SIG-M5 treated with dmso at 0.1 percent for 504 hours (cell line): ENCODE measurements around the gene DUSP15.

Source experiments
- DNase-seq: peaks from one replicate; lab custom pipeline; 2025; ENCODE audit not compliant: unreplicated experiment; lab: John Stamatoyannopoulos, UW

DUSP15 gene

GRCh38 chr20:31869942-31870725 is at the start of gene DUSP15, which contains the start of gene TTLL9:
TSS of gene DUSP15 (minus strand) at chr20:31870527. CDS start at chr20:31870337, 190 bp downstream.
TSS of gene TTLL9 (plus strand) at chr20:31870634. CDS start at chr20:31871127, 493 bp downstream.
- no peak for DNase-seq

- DNase-seq: no peak
Observed at GRCh38 chr20:31919410-31920155, 49.3 kb upstream of the DUSP15 start.

- DNase-seq: no peak
Observed at GRCh38 chr20:31918466-31919105, 48.3 kb upstream of the DUSP15 start.

- peak; percentile 20 for DNase-seq
Observed at GRCh38 chr20:31917962-31918412, 47.7 kb upstream of the DUSP15 start.

- DNase-seq: no peak
Observed at GRCh38 chr20:31916708-31917107, 46.4 kb upstream of the DUSP15 start.

DNA sequence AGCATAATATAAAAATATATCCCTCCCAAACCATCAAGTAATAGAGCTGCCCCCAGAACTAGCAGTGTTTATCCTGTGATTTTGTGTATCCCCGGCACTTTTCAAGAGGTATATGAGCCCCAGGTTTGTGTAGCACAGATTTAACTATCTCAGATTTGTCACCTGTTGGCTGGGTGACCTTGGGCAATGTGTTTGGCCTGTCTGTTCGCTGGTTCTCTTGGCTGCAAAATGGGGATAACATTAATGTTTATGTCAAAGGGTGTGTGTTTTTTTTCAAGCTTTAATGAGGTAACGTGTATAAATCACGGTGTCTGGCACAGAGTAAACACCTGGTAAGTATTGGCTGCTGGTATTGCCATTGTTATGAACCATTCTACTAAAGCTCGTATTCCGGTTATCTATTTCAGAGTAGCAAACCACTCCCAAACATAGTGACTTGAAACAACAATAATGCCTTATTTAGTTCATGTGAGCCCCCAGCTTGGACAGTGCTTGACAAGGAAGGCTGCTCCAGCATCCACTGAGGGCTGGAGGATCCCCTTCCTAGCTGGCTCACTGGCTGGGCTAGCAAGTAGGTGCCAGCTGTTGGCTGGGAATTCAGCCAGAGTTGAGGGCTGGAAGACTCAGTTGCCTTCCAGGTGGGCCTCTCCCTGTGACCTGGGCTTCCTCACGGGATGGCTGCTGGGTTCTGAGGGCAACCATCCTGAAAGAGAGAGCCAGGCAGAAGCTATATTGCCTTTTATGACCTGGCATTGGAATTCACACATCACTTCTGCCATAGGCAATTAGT is 45.4 kb upstream of the DUSP15 start:
- no peak for DNase-seq

GRCh38 chr20:31914170-31914569 is 43.8 kb upstream of the DUSP15 start:
- DNase-seq: no peak

DNA sequence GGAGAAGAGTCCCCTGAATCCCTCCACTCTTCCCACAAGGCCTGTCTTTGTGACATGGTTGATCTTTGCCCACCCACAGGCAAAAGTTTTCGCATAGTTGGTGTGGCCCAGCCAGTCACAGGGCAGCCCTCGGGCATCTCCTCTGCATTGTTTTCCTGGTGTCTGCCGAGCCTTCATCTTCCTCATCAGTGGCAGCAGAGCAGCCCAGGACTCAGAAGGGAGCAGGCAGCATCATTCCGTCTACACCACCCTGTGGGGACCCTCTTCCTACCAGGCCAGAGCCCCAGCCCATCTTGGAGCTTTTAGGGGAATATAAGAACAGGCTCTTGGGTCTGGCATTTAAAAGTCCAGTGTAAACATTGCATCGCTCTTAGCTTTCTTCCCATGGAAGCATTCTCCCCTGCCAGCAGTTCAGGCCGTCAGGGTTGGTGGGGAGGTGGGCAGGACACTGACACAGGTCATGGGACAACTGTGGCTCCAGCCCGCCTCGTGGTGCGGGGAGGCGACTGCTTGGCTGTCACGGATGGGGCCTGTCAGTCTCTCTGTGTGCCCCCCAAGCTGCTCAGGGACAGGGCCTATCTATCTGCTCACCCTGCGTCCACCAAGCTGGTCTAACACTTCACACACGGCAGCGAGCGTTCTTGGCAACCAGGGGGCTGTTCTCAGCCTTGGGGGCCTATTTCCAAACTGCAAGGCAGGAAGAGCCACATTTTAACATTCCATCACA is 43.3 kb upstream of the DUSP15 start:
- DNase-seq: no peak

GRCh38 chr20:31910071-31910803 is 39.9 kb upstream of the DUSP15 start:
- DNase-seq: no peak

- DNase-seq: no peak
Observed at GRCh38 chr20:31909253-31910070, 39.1 kb upstream of the DUSP15 start.

- no peak for DNase-seq
Observed at GRCh38 chr20:31908424-31908823, 38.1 kb upstream of the DUSP15 start.

GRCh38 chr20:31908016-31908415 is 37.7 kb upstream of the DUSP15 start:
- DNase-seq: no peak

GRCh38 chr20:31907046-31907445 is 36.7 kb upstream of the DUSP15 start:
- DNase-seq: no peak

- no peak for DNase-seq
Observed at GRCh38 chr20:31906001-31906400, 35.7 kb upstream of the DUSP15 start.

- no peak for DNase-seq
Observed at GRCh38 chr20:31903627-31904386, 33.5 kb upstream of the DUSP15 start.

- no peak for DNase-seq
Observed at GRCh38 chr20:31901615-31902014, 31.3 kb upstream of the DUSP15 start.

- no peak for DNase-seq
Observed at GRCh38 chr20:31897541-31897940, 27.2 kb upstream of the DUSP15 start.

GRCh38 chr20:31896049-31896448 is 25.7 kb upstream of the DUSP15 start:
- no peak for DNase-seq
